ENCODE measurements around the gene FNIP1. TPM values are rescaled to one million over a fixed set of nuclear protein-coding genes. Genes with fewer than 3 reads are reported as not detected.

FNIP1 gene
- total and polyA plus RNA-seq, 2 experiments from 2014 or later, result 8.2 to 27.9 TPM

DNA sequence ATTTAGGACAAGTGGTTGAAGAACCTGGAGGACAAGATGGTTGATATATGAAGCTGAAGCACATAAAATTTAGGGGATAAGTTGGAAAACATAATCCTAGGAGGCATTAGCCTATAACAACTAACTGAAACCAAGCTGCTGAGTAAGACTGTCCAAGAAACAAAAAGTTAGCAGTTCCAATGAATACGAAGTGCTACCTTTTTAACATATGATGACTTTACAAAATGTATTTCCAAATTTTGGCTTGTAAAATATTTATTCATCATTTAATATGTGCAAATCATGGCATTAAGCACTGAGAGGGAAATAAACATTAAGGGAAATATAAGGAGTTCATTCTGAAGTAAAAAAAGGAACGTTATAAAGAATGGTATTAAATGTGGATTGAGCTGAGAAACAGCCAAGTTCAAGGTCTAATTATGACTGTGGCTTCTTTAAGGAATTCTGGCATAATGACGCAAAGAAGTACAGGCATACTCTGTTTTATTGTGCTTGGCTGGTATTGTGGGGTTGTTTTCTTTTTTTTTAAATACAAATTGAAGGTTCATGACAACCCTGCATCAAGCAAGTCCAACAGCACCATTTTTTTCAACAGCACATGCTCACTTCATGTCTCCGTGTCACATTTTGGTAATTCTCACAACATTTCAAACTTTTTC lies 169.5 kb downstream of the FNIP1 start:
- peaks cover 100% of the 10 kb centered on the region for H3K79me2 ChIP-seq (replicated peaks; ENCODE audit: insufficient read depth)
- H3K27ac Mint-ChIP-seq, result peak overlapping the region; percentile 31; the same call in 1 of the 2 replicates
- TF ChIP-seq STAT1 (IDR thresholded peaks at IDR 0.05; ENCODE audit: unreplicated experiment) (no peak), ZNF331 (CRISPR knock-in tag; IDR thresholded peaks at IDR 0.05; ENCODE audit: low read depth) (no peak), JUNB (IDR thresholded peaks at IDR 0.05; ENCODE audit: unreplicated experiment) (no peak), EZH2phosphoT487 (IDR thresholded peaks at IDR 0.05; ENCODE audit: unreplicated experiment) (no peak), CREB1 (CRISPR knock-in tag; IDR thresholded peaks at IDR 0.05; ENCODE audit: low read depth) (no peak), NANOG (IDR thresholded peaks at IDR 0.05; ENCODE audit: borderline replicate concordance) (no peak), EZH2 (IDR thresholded peaks at IDR 0.05; ENCODE audit: low read depth, unreplicated experiment) (no peak), POLR2AphosphoS5 (IDR thresholded peaks at IDR 0.05; ENCODE audit: low read depth) (no peak), ZNF114 (CRISPR knock-in tag; IDR thresholded peaks at IDR 0.05) (no peak)
- TF ChIP-seq, protein P1, sequence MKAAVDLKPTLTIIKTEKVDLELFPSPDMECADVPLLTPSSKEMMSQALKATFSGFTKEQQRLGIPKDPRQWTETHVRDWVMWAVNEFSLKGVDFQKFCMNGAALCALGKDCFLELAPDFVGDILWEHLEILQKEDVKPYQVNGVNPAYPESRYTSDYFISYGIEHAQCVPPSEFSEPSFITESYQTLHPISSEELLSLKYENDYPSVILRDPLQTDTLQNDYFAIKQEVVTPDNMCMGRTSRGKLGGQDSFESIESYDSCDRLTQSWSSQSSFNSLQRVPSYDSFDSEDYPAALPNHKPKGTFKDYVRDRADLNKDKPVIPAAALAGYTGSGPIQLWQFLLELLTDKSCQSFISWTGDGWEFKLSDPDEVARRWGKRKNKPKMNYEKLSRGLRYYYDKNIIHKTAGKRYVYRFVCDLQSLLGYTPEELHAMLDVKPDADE (IDR thresholded peaks at IDR 0.05), result no peak
- TF ChIP-seq, protein P2, sequence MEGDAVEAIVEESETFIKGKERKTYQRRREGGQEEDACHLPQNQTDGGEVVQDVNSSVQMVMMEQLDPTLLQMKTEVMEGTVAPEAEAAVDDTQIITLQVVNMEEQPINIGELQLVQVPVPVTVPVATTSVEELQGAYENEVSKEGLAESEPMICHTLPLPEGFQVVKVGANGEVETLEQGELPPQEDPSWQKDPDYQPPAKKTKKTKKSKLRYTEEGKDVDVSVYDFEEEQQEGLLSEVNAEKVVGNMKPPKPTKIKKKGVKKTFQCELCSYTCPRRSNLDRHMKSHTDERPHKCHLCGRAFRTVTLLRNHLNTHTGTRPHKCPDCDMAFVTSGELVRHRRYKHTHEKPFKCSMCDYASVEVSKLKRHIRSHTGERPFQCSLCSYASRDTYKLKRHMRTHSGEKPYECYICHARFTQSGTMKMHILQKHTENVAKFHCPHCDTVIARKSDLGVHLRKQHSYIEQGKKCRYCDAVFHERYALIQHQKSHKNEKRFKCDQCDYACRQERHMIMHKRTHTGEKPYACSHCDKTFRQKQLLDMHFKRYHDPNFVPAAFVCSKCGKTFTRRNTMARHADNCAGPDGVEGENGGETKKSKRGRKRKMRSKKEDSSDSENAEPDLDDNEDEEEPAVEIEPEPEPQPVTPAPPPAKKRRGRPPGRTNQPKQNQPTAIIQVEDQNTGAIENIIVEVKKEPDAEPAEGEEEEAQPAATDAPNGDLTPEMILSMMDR (conservative IDR thresholded peaks at IDR 0.05; ENCODE audit: low read depth in 2 of 2), result no peak
- TF ChIP-seq, protein P3, sequence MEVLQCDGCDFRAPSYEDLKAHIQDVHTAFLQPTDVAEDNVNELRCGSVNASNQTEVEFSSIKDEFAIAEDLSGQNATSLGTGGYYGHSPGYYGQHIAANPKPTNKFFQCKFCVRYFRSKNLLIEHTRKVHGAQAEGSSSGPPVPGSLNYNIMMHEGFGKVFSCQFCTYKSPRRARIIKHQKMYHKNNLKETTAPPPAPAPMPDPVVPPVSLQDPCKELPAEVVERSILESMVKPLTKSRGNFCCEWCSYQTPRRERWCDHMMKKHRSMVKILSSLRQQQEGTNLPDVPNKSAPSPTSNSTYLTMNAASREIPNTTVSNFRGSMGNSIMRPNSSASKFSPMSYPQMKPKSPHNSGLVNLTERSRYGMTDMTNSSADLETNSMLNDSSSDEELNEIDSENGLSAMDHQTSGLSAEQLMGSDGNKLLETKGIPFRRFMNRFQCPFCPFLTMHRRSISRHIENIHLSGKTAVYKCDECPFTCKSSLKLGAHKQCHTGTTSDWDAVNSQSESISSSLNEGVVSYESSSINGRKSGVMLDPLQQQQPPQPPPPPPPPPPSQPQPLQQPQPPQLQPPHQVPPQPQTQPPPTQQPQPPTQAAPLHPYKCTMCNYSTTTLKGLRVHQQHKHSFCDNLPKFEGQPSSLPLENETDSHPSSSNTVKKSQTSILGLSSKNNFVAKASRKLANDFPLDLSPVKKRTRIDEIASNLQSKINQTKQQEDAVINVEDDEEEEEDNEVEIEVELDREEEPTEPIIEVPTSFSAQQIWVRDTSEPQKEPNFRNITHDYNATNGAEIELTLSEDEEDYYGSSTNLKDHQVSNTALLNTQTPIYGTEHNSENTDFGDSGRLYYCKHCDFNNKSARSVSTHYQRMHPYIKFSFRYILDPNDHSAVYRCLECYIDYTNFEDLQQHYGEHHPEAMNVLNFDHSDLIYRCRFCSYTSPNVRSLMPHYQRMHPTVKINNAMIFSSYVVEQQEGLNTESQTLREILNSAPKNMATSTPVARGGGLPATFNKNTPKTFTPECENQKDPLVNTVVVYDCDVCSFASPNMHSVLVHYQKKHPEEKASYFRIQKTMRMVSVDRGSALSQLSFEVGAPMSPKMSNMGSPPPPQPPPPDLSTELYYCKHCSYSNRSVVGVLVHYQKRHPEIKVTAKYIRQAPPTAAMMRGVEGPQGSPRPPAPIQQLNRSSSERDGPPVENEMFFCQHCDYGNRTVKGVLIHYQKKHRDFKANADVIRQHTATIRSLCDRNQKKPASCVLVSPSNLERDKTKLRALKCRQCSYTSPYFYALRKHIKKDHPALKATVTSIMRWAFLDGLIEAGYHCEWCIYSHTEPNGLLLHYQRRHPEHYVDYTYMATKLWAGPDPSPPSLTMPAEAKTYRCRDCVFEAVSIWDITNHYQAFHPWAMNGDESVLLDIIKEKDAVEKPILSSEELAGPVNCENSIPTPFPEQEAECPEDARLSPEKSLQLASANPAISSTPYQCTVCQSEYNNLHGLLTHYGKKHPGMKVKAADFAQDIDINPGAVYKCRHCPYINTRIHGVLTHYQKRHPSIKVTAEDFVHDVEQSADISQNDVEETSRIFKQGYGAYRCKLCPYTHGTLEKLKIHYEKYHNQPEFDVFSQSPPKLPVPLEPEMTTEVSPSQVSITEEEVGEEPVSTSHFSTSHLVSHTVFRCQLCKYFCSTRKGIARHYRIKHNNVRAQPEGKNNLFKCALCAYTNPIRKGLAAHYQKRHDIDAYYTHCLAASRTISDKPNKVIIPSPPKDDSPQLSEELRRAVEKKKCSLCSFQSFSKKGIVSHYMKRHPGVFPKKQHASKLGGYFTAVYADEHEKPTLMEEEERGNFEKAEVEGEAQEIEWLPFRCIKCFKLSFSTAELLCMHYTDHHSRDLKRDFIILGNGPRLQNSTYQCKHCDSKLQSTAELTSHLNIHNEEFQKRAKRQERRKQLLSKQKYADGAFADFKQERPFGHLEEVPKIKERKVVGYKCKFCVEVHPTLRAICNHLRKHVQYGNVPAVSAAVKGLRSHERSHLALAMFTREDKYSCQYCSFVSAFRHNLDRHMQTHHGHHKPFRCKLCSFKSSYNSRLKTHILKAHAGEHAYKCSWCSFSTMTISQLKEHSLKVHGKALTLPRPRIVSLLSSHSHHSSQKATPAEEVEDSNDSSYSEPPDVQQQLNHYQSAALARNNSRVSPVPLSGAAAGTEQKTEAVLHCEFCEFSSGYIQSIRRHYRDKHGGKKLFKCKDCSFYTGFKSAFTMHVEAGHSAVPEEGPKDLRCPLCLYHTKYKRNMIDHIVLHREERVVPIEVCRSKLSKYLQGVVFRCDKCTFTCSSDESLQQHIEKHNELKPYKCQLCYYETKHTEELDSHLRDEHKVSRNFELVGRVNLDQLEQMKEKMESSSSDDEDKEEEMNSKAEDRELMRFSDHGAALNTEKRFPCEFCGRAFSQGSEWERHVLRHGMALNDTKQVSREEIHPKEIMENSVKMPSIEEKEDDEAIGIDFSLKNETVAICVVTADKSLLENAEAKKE (CRISPR knock-in tag; IDR thresholded peaks at IDR 0.05), result no peak
- TF ChIP-seq, protein P4, sequence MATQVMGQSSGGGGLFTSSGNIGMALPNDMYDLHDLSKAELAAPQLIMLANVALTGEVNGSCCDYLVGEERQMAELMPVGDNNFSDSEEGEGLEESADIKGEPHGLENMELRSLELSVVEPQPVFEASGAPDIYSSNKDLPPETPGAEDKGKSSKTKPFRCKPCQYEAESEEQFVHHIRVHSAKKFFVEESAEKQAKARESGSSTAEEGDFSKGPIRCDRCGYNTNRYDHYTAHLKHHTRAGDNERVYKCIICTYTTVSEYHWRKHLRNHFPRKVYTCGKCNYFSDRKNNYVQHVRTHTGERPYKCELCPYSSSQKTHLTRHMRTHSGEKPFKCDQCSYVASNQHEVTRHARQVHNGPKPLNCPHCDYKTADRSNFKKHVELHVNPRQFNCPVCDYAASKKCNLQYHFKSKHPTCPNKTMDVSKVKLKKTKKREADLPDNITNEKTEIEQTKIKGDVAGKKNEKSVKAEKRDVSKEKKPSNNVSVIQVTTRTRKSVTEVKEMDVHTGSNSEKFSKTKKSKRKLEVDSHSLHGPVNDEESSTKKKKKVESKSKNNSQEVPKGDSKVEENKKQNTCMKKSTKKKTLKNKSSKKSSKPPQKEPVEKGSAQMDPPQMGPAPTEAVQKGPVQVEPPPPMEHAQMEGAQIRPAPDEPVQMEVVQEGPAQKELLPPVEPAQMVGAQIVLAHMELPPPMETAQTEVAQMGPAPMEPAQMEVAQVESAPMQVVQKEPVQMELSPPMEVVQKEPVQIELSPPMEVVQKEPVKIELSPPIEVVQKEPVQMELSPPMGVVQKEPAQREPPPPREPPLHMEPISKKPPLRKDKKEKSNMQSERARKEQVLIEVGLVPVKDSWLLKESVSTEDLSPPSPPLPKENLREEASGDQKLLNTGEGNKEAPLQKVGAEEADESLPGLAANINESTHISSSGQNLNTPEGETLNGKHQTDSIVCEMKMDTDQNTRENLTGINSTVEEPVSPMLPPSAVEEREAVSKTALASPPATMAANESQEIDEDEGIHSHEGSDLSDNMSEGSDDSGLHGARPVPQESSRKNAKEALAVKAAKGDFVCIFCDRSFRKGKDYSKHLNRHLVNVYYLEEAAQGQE (IDR thresholded peaks at IDR 0.05; ENCODE audit: unreplicated experiment), result no peak

More for the DNA sequence above, 169.5 kb downstream of the FNIP1 start:
- Histone ChIP-seq H3K36me3 (ENCODE audit: insufficient read depth) (no peaks in the 10 kb centered on the region), H2AFZ (no peak overlapping the region), H3F3A (replicated peaks; ENCODE audit: low read depth) (no peaks in the 10 kb centered on the region), H3K27me3 (ENCODE audit: insufficient read depth) (no peaks in the 10 kb centered on the region), H3K27ac (ENCODE audit: low read depth) (no peak overlapping the region), H3K9me2 (ENCODE audit: insufficient read depth) (no peaks in the 10 kb centered on the region), H3K4me3 (no peak overlapping the region), H4K20me1 (replicated peaks; ENCODE audit: insufficient read depth) (peaks cover 23% of the 10 kb centered on the region), H3K4me2 (no peak overlapping the region), H3K4me1 (ENCODE audit: insufficient read depth) (peaks cover 24% of the 10 kb centered on the region)
- Mint-ChIP-seq H3K36me3 (ENCODE audit: low read depth) (no peaks in the 10 kb centered on the region), H3K9me3 (no peaks in the 10 kb centered on the region), H3K4me3 (no peak overlapping the region), H3K27me3 (ENCODE audit: insufficient read depth, low read depth, poor library complexity) (no peaks in the 10 kb centered on the region), H3K4me1 (peaks cover 4% of the 10 kb centered on the region; the same call in 1 of the 3 replicates)
- DNase-seq (ENCODE audit: low spot score) (no peak), ATAC-seq (no peak)

Measured in GM23338 (cell line).